Measurements from ENCODE around the gene TEX14. TPM values are rescaled to one million over a fixed set of nuclear protein-coding genes. Genes with fewer than 3 reads are reported as not detected.
A peak's percentile ranks its signal among the peaks of the same experiment; 100 is the strongest.

TEX14 gene
- total RNA-seq, 4 donors from 2014 or later: 0.13 TPM; not detected in 3

DNA sequence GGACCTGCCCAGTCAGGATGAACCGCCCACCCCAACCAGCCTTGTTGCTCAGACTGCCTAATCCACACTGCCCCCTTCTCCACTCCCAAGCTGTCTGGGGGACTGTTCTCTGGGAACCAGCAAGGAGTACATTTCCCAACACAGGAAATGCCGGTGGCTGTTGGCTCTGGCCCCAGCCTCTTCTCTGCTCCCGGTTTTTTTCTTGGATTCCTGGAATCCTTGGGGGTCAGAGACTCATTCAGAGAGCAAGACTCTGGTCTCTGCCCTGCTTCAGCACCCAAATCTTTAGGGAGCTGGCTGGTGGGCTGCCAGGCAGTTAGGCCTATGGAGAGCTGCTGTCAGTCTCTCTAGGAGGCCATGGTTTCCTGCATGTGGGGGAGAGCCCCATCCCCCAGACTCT is 166.6 kb downstream of the TEX14 start:
- H3K4me3 ChIP-seq: no peak overlapping the region
- TF ChIP-seq, protein P1, sequence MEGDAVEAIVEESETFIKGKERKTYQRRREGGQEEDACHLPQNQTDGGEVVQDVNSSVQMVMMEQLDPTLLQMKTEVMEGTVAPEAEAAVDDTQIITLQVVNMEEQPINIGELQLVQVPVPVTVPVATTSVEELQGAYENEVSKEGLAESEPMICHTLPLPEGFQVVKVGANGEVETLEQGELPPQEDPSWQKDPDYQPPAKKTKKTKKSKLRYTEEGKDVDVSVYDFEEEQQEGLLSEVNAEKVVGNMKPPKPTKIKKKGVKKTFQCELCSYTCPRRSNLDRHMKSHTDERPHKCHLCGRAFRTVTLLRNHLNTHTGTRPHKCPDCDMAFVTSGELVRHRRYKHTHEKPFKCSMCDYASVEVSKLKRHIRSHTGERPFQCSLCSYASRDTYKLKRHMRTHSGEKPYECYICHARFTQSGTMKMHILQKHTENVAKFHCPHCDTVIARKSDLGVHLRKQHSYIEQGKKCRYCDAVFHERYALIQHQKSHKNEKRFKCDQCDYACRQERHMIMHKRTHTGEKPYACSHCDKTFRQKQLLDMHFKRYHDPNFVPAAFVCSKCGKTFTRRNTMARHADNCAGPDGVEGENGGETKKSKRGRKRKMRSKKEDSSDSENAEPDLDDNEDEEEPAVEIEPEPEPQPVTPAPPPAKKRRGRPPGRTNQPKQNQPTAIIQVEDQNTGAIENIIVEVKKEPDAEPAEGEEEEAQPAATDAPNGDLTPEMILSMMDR (IDR thresholded peaks at IDR 0.05): no peak
- TF ChIP-seq POLR2A (IDR thresholded peaks at IDR 0.05): no peak
- peak overlapping the region; percentile 46 to 73 (median 59) for H3K27ac ChIP-seq

GRCh38 chr17:58521680-58522079 is 170.2 kb downstream of the TEX14 start:
- Histone ChIP-seq H3K27me3 (no peaks in the 10 kb centered on the region), H3K9me3 (no peaks in the 10 kb centered on the region), H3K4me3 (no peak overlapping the region), H3K36me3 (no peaks in the 10 kb centered on the region), H3K27ac (no peak overlapping the region), H3K4me1 (peaks cover 0 to 11% (median 6%) of the 10 kb centered on the region in 4 donors)
- no peak for TF ChIP-seq POLR2A (IDR thresholded peaks at IDR 0.05)
- TF ChIP-seq, protein P1 (IDR thresholded peaks at IDR 0.05): no peak
- no peak for DNase-seq

More for the DNA sequence above, 166.6 kb downstream of the TEX14 start:
- DNase-seq: peak in 1 of 3 donors; percentile 67
- Histone ChIP-seq H3K4me1 (no peaks in the 10 kb centered on the region), H3K36me3 (no peaks in the 10 kb centered on the region), H3K9me3 (no peaks in the 10 kb centered on the region), H3K27me3 (no peaks in the 10 kb centered on the region)

GRCh38 chr17:58520843-58521430 is 170.9 kb downstream of the TEX14 start:
- H3K27ac ChIP-seq: no peak overlapping the region
- H3K9me3 ChIP-seq: no peaks in the 10 kb centered on the region
- no peak overlapping the region for H3K4me3 ChIP-seq
- peaks cover 0 to 12% (median 8%) of the 10 kb centered on the region in 4 donors for H3K4me1 ChIP-seq
- DNase-seq: no peak
- no peak for TF ChIP-seq POLR2A (IDR thresholded peaks at IDR 0.05)
- TF ChIP-seq, protein P1 (IDR thresholded peaks at IDR 0.05): peak in 4 of 6 experiments; percentile 34 to 52 (median 39)
- H3K36me3 ChIP-seq: no peaks in the 10 kb centered on the region
- H3K27me3 ChIP-seq: no peaks in the 10 kb centered on the region

DNA sequence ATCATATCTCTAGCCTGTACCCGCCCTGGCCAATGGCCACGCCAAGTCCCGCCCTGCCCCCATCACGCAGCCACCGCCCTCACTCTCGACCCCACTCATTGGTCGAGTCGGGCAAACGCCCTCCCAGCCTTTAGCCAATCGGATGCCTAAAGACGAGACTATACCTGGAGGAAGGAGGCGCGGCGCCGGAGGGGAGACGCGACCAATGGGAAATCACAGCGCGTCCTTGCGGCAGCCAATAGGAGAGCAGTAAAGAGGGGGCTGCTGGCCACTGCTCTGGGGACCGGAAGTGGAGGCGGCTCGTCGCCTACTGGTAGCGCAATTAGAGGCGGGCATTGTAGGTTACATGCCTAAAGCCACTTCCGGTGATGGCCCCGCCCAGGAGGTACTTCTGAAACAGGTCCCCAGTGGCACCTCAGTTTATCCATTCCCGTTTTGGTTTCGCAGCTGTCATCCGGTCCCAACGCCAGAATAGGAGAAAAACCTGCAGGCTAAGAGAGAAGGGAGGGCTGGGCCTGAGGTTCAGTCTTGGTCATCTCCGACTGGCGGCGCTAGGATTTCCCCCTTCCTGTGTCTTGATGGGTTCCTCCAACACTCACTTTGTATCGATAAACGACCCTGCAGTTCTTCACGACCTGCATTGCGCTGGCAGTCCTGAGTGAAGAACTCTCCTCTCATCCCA is 173.8 kb downstream of the TEX14 start:
- Histone ChIP-seq H3K27me3 (no peaks in the 10 kb centered on the region), H3K36me3 (no peaks in the 10 kb centered on the region), H3K4me1 (peaks cover 0 to 36% (median 8%) of the 10 kb centered on the region in 4 donors), H3K27ac (peak overlapping the region; percentile 88 to 98 (median 94)), H3K4me3 (peak overlapping the region; percentile 60 to 73 (median 66)), H3K9me3 (no peaks in the 10 kb centered on the region)
- TF ChIP-seq POLR2A (IDR thresholded peaks at IDR 0.05): peak; percentile 80 to 81
- TF ChIP-seq, protein P1 (IDR thresholded peaks at IDR 0.05): no peak
- DNase-seq: peak; percentile 100

DNA sequence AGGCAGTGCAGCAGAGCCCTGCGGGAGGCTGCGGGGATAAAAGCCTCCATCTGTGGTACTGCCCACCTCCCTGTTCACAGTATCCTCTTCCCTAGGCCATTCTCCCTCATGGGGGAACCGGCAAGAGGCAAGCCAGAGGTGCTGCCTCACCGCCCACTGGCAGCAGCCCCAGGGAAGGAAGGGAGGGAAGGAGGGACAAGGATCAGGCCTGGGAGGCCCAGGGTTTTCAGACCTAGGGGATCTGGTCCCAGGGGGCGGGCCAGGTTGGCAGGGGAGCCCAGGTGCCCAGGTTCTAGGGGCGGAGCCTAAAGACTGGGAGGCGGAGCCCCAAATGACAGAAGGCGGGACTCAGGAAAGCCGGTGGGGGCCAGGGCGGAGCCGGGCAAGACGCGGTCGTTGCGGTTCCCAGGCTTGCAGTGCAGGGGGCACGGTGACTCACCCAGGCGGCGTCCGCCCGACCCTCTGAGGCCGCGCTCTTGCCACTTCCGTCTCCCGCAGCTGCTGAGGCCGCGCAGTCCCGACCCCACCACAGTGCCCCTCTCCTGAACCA is 174.4 kb downstream of the TEX14 start:
- Histone ChIP-seq H3K4me1 (peaks cover 0 to 40% (median 8%) of the 10 kb centered on the region in 4 donors), H3K4me3 (peak overlapping the region; percentile 60 to 73 (median 66)), H3K27me3 (no peaks in the 10 kb centered on the region), H3K9me3 (no peaks in the 10 kb centered on the region), H3K36me3 (peaks cover 0 to 6% (median 0%) of the 10 kb centered on the region in 3 donors), H3K27ac (peak overlapping the region; percentile 88 to 98 (median 94))
- DNase-seq: no peak
- peak; percentile 59 to 68 for TF ChIP-seq POLR2A (IDR thresholded peaks at IDR 0.05)
- TF ChIP-seq, protein P1 (IDR thresholded peaks at IDR 0.05): no peak
